H1 (cell line): ENCODE measurements around the gene ASF1B.

Source experiments
- ATF2 ChIP-seq: IDR thresholded peaks from 2 replicates; pipeline ENCODE4 v1.6.1; 2012; ENCODE audit warnings: low read length, inconsistent platforms
- BRCA1 ChIP-seq: IDR thresholded peaks from 2 replicates; pipeline ENCODE4 v1.6.1; 2012; ENCODE audit warnings: low read depth, low read length, improper control_type of control experiment
- POLR2A ChIP-seq, 2 experiments: IDR thresholded peaks; 1 replicate in 1 of 2; 2 replicates in 1 of 2; pipeline ENCODE4 v1.6.1; 2011; ENCODE audit warnings: low read depth in 2 of 2, low read length in 2 of 2, mild to moderate bottlenecking in 2 of 2; ENCODE audit errors: control extremely low read depth in 1 of 2
- USF2 ChIP-seq: IDR thresholded peaks from 2 replicates; pipeline ENCODE4 v1.6.1; 2011; ENCODE audit warnings: low read length, improper control_type of control experiment

DNA sequence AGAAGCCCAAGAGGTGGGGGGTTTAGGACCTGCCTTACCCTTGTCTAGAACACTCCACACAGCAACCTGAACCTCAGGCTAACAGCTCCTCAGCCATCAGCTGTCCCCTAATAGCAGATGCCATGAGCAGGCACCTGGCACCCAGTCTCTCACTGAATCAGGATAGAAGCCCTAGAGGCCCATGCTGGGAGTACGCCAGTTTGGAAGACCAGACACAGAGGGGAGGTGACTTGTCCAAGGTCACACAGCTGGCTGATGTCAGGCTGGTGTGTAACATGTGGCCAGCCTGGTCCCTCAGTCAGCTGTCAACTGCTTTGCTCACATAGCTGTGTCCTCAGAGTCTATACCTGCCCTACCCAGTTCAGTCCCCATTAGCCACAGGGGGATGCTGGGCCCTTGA lies 33.1 kb downstream of the ASF1B start:
- no peak for TF ChIP-seq ATF2
- no peak for TF ChIP-seq POLR2A (IDR thresholded peaks at IDR 0.05; ENCODE audit: control extremely low read depth in 1 of 2, low read depth in 2 of 2, low read length in 2 of 2)
- no peak for TF ChIP-seq USF2
- TF ChIP-seq BRCA1, result no peak
